MV-4-11 (cell line): ENCODE results near the gene IQCE.

Experiments used
- DNase-seq: peaks from one replicate; lab custom pipeline; 2025; lab: John Stamatoyannopoulos, UW

The IQCE gene

DNA sequence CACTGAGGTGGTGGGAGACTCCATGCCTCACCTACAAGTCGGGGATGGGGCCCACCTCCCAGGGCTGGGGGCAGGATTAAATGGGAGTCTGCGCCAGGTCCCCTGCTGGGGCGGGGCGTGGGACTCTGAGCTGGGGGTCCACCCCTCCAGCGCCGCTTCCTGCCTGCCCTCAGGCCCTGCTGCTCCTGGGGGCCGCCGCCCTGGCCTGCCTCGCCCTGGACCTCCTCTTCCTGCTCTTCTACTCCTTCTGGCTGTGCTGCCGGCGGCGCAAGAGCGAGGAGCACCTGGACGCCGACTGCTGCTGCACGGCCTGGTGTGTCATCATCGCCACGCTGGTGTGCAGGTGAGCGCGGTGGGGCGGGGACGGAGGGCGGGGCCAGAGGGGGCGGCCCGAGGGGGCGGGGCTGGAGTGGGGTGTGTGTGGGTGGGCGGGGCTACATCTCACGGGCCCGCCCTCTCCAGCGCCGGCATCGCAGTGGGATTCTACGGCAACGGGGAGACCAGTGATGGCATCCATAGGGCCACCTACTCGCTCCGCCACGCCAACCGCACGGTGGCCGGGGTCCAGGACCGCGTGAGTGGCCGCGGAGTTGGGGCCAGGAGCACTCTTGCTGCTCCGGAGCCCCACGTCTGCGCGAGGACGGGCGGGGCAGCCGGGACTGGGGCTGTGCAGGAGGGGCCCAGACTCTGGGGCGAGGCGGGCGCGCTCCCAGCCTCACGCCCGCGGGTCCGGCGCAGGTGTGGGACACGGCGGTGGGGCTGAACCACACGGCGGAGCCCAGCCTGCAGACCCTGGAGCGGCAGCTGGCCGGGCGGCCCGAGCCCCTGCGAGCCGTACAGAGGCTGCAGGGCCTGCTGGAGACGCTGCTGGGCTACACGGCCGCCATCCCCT lies 88.1 kb downstream of the IQCE start:
- DNase-seq, result no peak

DNA sequence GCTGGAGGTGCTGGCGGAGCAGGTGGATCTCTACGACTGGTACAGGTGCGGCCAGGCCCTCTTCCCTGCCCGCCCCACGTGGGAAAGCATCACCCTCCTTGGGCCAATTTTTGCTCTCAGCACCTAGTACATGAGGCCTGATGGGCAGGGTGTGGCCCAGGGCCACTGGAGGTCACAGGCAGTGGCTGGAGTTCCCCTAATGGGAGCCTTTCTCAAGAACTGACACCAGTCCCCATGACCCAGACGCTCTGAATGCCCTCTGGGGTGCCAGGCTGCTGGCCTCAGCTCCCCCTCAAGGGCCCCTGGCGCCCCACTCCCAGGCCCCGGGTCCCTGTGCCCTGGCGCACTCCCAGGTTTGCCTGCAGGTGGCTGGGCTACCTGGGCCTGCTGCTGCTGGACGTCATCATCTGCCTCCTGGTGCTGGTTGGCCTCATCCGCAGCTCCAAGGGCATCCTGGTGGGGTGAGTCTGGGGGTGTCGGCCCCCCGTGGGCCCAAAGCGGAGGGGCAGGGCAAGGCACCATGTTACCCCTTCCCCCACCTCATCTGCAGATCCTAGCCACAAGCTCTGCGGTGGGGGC lies 88.9 kb downstream of the IQCE start:
- DNase-seq, result no peak

DNA sequence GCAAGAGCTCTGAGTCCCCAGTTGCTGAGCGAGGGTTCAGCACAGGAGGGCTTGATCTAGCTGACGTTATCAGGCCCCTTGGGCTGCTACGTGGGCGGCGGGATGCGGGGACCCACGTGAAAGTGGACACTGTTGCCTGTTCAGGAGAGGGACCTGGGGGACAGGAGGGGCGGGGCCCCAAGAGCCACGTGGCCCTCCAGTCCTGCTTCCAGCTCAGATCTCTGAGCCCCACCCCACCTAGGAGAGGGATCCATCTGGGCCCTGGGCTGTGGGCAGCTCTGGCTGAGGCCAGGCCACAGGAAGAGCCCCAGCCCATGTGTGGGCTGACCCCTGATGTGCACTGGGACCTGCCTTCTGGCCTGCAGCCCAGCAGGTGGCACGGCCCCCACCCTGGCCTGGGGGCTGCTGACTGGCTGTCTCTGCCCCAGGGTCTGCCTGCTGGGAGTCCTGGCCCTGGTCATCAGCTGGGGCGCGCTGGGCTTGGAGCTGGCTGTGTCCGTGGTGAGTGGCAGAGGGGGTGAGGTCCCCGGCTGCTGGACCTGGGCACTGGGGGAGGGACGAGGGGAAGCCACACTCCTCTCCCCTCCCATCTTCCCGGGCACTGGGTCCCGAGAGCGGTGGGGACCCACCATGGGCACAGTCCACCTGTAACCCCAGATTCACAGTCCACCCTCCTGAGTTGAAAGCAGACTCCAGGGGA lies 90.5 kb downstream of the IQCE start:
- no peak for DNase-seq

DNA sequence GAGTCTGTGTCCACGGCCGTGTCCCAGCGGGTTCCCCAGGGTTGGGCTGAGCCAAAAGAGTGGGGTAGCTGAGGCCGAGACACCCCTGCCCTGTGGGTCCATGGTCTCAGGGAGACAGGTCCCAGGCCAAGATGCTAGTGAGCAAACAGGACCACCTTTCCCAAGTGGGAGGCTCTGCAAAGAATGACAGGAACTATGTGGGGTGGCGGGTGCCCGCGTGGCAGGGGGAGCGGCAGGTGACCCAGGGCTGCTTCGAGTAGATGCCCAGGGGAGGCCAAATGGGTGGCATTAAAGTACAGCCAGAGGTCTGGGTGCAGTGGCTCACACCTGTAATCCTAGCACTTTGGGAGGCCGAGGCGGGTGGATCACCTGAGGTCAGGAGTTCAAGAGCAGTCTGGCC lies 91.2 kb downstream of the IQCE start:
- no peak for DNase-seq

GRCh38 chr7:2650451-2650850 lies 91.7 kb downstream of the IQCE start:
- DNase-seq, result no peak

- peak; percentile 13 for DNase-seq
These were observed 92.6 kb downstream of the IQCE start for GRCh38 chr7:2651336-2651735.

GRCh38 chr7:2651847-2652735 lies 93.3 kb downstream of the IQCE start:
- DNase-seq, result no peak

DNA sequence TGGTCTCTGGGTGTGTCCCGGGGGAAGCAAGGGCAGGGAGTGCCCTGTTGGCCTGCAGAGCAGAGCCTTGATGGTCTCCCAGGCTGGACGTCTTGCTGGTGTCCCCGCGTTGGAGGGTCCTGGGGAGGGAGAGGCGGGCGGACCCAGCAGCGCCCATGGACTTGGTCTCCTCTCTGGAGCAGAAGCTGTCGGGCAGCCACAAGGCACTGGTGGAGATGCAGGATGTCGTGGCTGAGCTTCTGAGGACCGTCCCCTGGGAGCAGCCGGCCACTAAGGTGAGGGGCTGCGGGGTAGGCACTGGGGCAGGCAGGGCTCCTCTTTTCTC lies 93.9 kb downstream of the IQCE start:
- no peak for DNase-seq

DNA sequence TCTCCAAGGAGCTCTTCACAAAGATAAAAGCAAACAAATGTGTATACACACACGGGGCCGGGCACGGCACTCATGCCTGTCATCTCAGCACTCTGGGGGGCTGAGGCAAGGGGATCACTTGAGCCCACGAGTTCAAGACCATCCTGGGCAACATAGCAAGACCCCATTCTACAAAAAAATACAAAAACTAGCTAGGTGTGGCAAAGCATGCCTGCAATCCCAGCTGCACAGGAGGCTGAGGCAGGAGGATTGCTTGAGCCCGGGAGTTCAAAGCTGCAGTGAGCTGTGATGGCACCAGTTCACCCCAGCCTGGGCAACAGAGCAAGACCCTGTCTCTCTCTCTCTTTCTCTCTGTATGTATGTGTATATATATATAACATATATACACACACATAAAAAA lies 95.3 kb downstream of the IQCE start:
- DNase-seq, result no peak

DNA sequence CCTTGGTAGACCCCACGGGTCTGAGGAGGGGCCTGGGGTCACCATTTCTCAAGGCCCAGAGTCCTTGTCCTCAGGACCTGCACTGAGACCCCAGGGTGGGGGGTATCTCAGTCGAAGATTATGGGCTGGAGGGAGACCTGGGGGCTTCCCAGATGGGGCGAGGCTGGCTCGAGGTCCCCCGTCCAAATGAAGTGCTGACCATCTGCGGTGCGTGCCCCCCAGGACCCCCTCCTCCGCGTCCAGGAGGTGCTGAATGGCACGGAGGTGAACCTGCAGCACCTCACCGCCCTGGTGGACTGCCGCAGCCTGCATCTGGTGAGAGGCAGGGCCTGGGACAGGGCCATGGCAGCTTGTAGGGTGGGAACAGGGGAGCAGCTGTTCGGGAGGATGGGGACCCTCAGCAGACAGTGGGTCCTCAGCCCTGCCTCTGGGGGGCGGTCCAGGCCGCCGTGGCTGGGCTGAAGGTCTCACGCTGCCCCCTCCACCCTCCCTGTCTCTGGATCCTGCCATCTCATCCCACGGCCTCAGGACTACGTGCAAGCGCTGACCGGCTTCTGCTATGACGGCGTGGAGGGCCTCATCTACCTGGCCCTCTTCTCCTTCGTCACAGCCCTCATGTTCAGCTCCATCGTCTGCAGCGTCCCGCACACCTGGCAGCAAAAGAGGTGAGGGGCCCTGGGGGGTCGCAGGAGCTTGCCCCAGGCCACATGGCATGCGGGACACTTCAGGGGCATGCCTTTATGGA lies 97.3 kb downstream of the IQCE start:
- no peak for DNase-seq

DNA sequence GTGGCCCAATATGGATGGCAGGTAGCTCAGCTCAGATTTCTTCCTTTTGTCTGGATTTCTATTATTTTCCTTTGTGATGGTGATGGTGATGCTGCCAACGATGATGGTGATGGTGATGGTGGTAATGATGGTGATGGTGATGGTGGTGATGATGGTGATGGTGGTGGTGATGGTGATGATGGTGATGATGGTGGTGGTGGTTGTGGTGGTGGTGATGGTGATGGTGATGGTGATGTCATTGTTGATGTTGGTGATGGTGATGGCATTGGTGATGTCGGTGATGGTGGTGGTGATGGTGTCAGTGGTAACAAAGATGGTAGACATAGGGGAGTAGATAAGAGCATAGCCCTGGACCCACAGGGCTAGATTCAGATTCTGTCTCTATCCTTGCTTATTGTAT lies 98.4 kb downstream of the IQCE start:
- DNase-seq, result no peak

DNA sequence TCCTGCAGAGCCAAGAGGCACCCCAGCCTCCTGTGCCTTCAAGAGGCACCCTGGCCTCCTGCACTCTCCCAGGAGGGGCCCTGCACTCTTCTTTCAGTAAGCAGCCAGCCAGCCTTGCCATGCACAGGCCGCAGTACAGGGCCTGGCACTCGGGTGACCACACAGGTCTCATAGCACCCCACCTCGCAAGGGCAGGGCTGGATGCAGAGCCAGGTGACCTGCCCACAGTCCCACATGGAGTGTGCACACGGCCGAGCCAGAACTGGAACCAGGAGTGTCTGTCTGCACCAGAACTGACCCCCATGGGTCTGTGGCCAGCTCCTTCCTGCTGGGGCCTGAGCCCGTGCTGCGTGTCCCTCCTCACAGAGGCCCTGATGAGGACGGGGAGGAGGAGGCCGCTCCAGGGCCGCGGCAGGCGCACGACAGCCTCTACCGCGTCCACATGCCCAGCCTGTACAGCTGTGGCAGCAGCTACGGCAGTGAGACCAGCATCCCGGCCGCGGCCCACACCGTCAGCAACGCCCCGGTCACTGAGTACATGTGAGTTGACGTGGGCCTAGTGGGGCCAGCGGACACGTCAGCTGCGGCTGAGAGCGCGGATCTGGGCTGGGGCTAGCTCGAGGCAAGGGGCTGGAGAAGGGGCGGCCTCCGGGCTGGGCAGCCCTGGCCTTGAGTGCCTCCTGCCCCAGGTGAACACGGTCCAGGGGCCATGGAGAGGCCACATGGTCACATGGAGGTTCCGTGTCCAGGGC lies 99.3 kb downstream of the IQCE start:
- no peak for DNase-seq

- DNase-seq, result no peak
These were observed 100.2 kb downstream of the IQCE start for GRCh38 chr7:2658941-2659340.

GRCh38 chr7:2659556-2660358 lies 101.0 kb downstream of the IQCE start:
- DNase-seq, result no peak

DNA sequence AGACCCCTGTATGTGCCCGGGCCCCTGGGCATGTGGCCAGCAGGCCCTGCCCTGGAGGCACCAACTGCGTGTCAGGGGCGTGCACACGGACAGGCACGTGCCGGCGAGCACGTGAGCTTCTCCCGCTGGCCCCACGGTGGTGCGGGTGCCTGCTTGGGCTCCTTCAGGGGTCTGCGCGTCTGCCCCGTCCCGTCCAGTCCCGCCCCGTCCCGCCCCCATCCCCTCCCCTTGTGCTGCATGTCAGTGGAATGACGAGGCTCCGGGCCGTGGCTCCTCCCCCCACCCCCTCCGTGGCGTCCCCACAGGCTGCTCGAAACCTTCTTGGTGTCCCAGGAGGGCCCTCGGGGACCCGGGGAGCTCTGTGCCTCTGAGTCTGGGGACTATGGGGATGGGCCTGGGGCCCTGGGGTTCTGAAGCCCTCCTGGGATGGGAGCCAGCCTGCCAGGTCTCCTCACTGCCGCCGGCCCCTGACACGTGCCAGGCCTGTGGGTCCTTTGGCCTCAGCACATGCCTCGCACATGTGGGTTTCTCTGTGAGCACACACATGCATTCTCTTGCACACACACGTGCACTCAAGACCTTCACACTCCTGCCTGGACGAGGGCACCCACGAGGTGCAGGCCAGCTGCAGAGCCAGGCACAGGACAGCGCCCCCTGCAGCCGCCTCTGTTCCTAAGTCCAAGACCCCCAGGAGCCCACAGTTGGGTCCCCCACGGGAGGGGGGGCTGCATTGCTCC lies 101.7 kb downstream of the IQCE start:
- DNase-seq, result no peak

- DNase-seq, result no peak
These were observed 102.3 kb downstream of the IQCE start for GRCh38 chr7:2661096-2661449.

DNA sequence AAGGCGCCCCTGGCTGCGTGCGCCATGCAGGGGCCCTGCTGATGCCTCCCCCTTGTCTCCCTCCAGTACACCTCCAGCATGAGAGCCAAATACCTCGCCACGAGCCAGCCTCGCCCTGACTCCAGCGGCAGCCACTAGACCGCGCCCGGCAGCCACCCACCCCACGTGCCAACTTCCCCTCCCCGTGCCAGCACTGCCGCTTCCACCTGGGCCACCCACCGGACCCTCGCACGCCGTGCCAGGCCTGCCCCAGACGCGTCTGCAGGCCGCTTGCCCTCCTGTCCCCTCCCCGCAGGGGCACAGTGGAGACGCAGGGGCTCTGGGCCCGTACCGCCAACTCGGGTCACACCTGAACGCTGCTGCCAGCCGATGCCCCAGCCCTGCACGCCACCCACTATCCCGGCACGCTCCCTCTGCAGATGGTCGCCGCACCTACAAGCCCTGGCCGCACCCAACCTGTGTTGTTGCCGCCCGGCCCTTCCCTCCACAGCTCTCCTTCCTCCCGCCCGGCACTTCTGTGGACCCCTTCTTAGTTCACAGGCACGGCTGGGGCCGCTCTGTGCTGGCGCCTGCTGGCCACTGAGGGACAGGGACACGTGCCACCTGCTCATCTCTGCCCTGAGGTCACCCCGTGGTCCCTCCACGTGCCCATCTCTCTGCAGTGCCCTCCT lies 103.0 kb downstream of the IQCE start:
- DNase-seq, result no peak

- DNase-seq, result no peak
These were observed 103.7 kb downstream of the IQCE start for GRCh38 chr7:2662273-2663120.
